Spleen (tissue), 11 donors: ENCODE data around the gene RETSAT. TPM values are rescaled to one million over a fixed set of nuclear protein-coding genes. Genes with fewer than 3 reads are reported as not detected.

Experiments used
- DNase-seq: peaks from one replicate; pipeline ENCODE4 v3.0.0-alpha.2; 2020
- H3K27ac ChIP-seq, 8 donors: fragments of 200-600 bp; sonication (generic) in 7 of 8; 1 replicate in 4 of 8; 2 replicates in 4 of 8; pipeline versions ENCODE4 v1.5.0 to v1.8.0; 2016 to 2021; ENCODE audit warnings: inconsistent platforms in 4 of 8, mild to moderate bottlenecking in 4 of 8, moderate library complexity in 1 of 8
- H3K27me3 ChIP-seq, 7 donors: fragments of 200-600 bp; sonication (generic) in 6 of 7; replicated peaks in 1 of 7; 1 replicate in 4 of 7; 2 replicates in 3 of 7; pipeline versions ENCODE4 v1.5.0 to v1.8.0; 2016 to 2021; ENCODE audit warnings: inconsistent platforms in 3 of 7, mild to moderate bottlenecking in 1 of 7
- H3K36me3 ChIP-seq, 6 donors: fragments of 200-600 bp; sonication (generic) in 5 of 6; 1 replicate in 4 of 6; 2 replicates in 2 of 6; pipeline versions ENCODE4 v1.5.0 to v1.8.0; 2016 to 2021; ENCODE audit warnings: inconsistent platforms in 2 of 6
- H3K4me1 ChIP-seq, 6 donors: fragments of 200-600 bp; sonication (generic) in 5 of 6; 1 replicate in 3 of 6; 2 replicates in 3 of 6; pipeline versions ENCODE4 v1.5.0 to v1.8.0; 2016 to 2021; ENCODE audit warnings: inconsistent platforms in 3 of 6
- H3K4me3 ChIP-seq, 8 donors: fragments of 200-600 bp; sonication (generic) in 7 of 8; 1 replicate in 4 of 8; 2 replicates in 4 of 8; pipeline versions ENCODE4 v1.5.0 to v1.8.0; 2016 to 2021; ENCODE audit warnings: inconsistent platforms in 4 of 8, mild to moderate bottlenecking in 4 of 8, moderate library complexity in 2 of 8
- H3K9me3 ChIP-seq, 8 donors: fragments of 200-600 bp; sonication (generic) in 7 of 8; 1 replicate in 4 of 8; 2 replicates in 4 of 8; pipeline versions ENCODE4 v1.5.0 to v1.8.0; 2016 to 2021; ENCODE audit warnings: inconsistent platforms in 4 of 8
- CTCF ChIP-seq, 11 experiments: fragments of 200-600 bp in 7 of 11; fragments of 450-650 bp in 4 of 11; sonication (generic) in 4 of 11; IDR thresholded peaks in 8 of 11; conservative IDR thresholded peaks in 3 of 11; 1 replicate in 7 of 11; 2 replicates in 4 of 11; pipeline versions ENCODE4 v1.4.0 to v1.8.0; 2016 to 2021; ENCODE audit warnings: antibody characterized with exemption in 11 of 11, inconsistent platforms in 4 of 11, mild to moderate bottlenecking in 1 of 11
- POLR2A ChIP-seq, 3 donors: fragments of 450-650 bp; IDR thresholded peaks; one replicate each; pipeline ENCODE4 v1.5.1; 2017; ENCODE audit warnings: antibody characterized with exemption in 3 of 3, mild to moderate bottlenecking in 1 of 3
- POLR2AphosphoS5 ChIP-seq, 3 donors: sonication (generic); formaldehyde crosslinking; IDR thresholded peaks; one replicate each; pipeline ENCODE4 v1.5.1; 2017; ENCODE audit warnings: antibody characterized with exemption in 3 of 3
- WGBS, 5 donors: extraction: QIAGEN DNeasy Blood & Tissue Kit in 3 of 5; methylation state at CpG; one replicate each; pipeline versions ENCODE4 v1.1.5 to v1.1.7; 2013 to 2018; 5-methylcytosine and 5-hydroxymethylcytosine counted together
- intact Hi-C: fragments of 100-400 bp; cut with DNase I; formaldehyde crosslinking; loops from one replicate; pipeline ENCODE4 v1.15.0; 2023; ENCODE audit warnings: low total_unique reads
- polyA plus RNA-seq, 3 donors: library from polyadenylated mRNA; stranded (reverse); fragments of 200-250 nt; gene quantifications; one replicate each; pipeline ENCODE4 v1.2.1, GENCODE V29; 2013
- total RNA-seq, 7 donors: library from RNA; depleted of rRNA in 3 of 7; stranded (reverse); fragments of >200 nt in 3 of 7; fragmentation: NEBNext Ultra II Directional in 4 of 7; extraction: Animal tissue kit (Norgen Biotek cat#: 25700) in 4 of 7; gene quantifications; one replicate each; pipeline versions ENCODE4 v1.1.0 to v1.2.1, GENCODE V29; 2016 to 2021
- donor health status: healthy with polysubstance abuse.
- donor health status: DM: no; HTN: no; CAD: no; lungs with moderate emphysema.
- donor health status: DM: no; HTN: no; CAD: no.
- donor health status: Bipolar disorder and iron deficiency.
- donor health status: healthy.
- donor health status: DM: no; HTN: no; CAD: no.
- donor health status: DM: yes; HTN: yes; CAD: no.

RETSAT gene
- total and polyA plus RNA-seq, 10 donors, result 6.3 to 35.7 (median 21.1) TPM

- Histone ChIP-seq H3K9me3 (no peaks in the 10 kb centered on the region), H3K27ac (peak overlapping the region; percentile 16 to 83 (median 64)), H3K4me1 (peaks cover 19 to 57% (median 40%) of the 10 kb centered on the region in 6 donors), H3K36me3 (peaks cover 0 to 64% (median 14%) of the 10 kb centered on the region in 6 donors), H3K27me3 (no peaks in the 10 kb centered on the region), H3K4me3 (peak overlapping the region in 3 of 8 donors; percentile 2 to 49 (median 12))
- no peak for DNase-seq
- intact Hi-C loops, result no loop called here
- WGBS, 5 donors, result 27 to 38% (median 32%) methylated on average over 19 of the region's 19 CpGs
- TF ChIP-seq POLR2A (IDR thresholded peaks at IDR 0.05) (no peak), POLR2AphosphoS5 (IDR thresholded peaks at IDR 0.05) (peak; percentile 56 to 65 (median 65))
These were observed 44.5 kb downstream of the RETSAT start for GRCh38 chr2:85309699-85310321.

- 31 to 49% (median 34%) methylated on average over 15 of the region's 15 CpGs for WGBS, 5 donors
- Histone ChIP-seq H3K4me3 (peak overlapping the region in 3 of 8 donors; percentile 2 to 49 (median 12)), H3K4me1 (peaks cover 19 to 57% (median 39%) of the 10 kb centered on the region in 6 donors), H3K27me3 (no peaks in the 10 kb centered on the region), H3K36me3 (peaks cover 0 to 59% (median 6%) of the 10 kb centered on the region in 6 donors), H3K27ac (peak overlapping the region; percentile 16 to 83 (median 64)), H3K9me3 (no peaks in the 10 kb centered on the region)
- intact Hi-C loops, result no loop called here
- TF ChIP-seq POLR2AphosphoS5 (IDR thresholded peaks at IDR 0.05) (peak; percentile 37 to 81 (median 64)), POLR2A (IDR thresholded peaks at IDR 0.05) (no peak)
- peak; percentile 85 for DNase-seq
These were observed 45.3 kb downstream of the RETSAT start for GRCh38 chr2:85308896-85309555.

- no peak overlapping the region for H3K27ac ChIP-seq
- peaks cover 19 to 50% (median 36%) of the 10 kb centered on the region in 6 donors for H3K4me1 ChIP-seq
- intact Hi-C loops, result no loop called here
- no peak for DNase-seq
- H3K27me3 ChIP-seq, result peaks cover 0 to 2% (median 0%) of the 10 kb centered on the region in 7 donors
- 77 to 85% (median 81%) methylated on average over 6 of the region's 6 CpGs for WGBS, 5 donors
- no peak for TF ChIP-seq POLR2A (IDR thresholded peaks at IDR 0.05)
- TF ChIP-seq CTCF (IDR thresholded peaks at IDR 0.05 in 8 of 11, conservative IDR thresholded peaks at IDR 0.05 in 3 of 11), result no peak
- no peaks in the 10 kb centered on the region for H3K9me3 ChIP-seq
- peaks cover 0 to 51% (median 2%) of the 10 kb centered on the region in 6 donors for H3K36me3 ChIP-seq
- no peak overlapping the region for H3K4me3 ChIP-seq
These were observed 46.1 kb downstream of the RETSAT start for GRCh38 chr2:85308201-85308600.

GRCh38 chr2:85307527-85307897, 46.8 kb downstream of the RETSAT start:
- no peak for TF ChIP-seq CTCF (IDR thresholded peaks at IDR 0.05 in 8 of 11, conservative IDR thresholded peaks at IDR 0.05 in 3 of 11)
- TF ChIP-seq POLR2A (IDR thresholded peaks at IDR 0.05), result no peak
- no peak for TF ChIP-seq POLR2AphosphoS5 (IDR thresholded peaks at IDR 0.05)
- H3K4me1 ChIP-seq, result peaks cover 19 to 50% (median 36%) of the 10 kb centered on the region in 6 donors
- WGBS, 5 donors, result 74 to 84% (median 83%) methylated on average over 9 of the region's 9 CpGs
- H3K9me3 ChIP-seq, result no peaks in the 10 kb centered on the region
- intact Hi-C loops, result no loop called here
- DNase-seq, result no peak
- H3K27ac ChIP-seq, result peak overlapping the region in 4 of 8 donors; percentile 47 to 69 (median 62)
- peak overlapping the region in 1 of 8 donors; percentile 37 for H3K4me3 ChIP-seq
- H3K27me3 ChIP-seq, result peaks cover 0 to 9% (median 0%) of the 10 kb centered on the region in 7 donors
- H3K36me3 ChIP-seq, result peaks cover 0 to 44% (median 0%) of the 10 kb centered on the region in 6 donors
